Cardiac fibroblast (primary cell): ENCODE measurements around the gene PMS1.

ENCODE experiments used
- DNase-seq, 2 donors: peaks; one replicate each; pipeline versions ENCODE4 v3.0.0 to v3.0.0-alpha.2; 2010; ENCODE audit warnings: low read depth in 2 of 2
- H3K4me3 ChIP-seq, 2 donors: replicated peaks in 1 of 2; 1 replicate in 1 of 2; 2 replicates in 1 of 2; pipeline ENCODE4 v1.5.1; 2011; ENCODE audit warnings: low read depth in 2 of 2, low read length in 2 of 2, mild to moderate bottlenecking in 2 of 2, moderate library complexity in 1 of 2
- TF ChIP-seq, protein P1 (sequence below): IDR thresholded peaks from one replicate; pipeline ENCODE4 v1.5.1; 2011; ENCODE audit warnings: low read depth, mild to moderate bottlenecking, low read length, inconsistent platforms

PMS1 gene

GRCh38 chr2:189896809-189897208 is 112.6 kb downstream of the PMS1 start:
- TF ChIP-seq, protein P1, sequence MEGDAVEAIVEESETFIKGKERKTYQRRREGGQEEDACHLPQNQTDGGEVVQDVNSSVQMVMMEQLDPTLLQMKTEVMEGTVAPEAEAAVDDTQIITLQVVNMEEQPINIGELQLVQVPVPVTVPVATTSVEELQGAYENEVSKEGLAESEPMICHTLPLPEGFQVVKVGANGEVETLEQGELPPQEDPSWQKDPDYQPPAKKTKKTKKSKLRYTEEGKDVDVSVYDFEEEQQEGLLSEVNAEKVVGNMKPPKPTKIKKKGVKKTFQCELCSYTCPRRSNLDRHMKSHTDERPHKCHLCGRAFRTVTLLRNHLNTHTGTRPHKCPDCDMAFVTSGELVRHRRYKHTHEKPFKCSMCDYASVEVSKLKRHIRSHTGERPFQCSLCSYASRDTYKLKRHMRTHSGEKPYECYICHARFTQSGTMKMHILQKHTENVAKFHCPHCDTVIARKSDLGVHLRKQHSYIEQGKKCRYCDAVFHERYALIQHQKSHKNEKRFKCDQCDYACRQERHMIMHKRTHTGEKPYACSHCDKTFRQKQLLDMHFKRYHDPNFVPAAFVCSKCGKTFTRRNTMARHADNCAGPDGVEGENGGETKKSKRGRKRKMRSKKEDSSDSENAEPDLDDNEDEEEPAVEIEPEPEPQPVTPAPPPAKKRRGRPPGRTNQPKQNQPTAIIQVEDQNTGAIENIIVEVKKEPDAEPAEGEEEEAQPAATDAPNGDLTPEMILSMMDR, result no peak

DNA sequence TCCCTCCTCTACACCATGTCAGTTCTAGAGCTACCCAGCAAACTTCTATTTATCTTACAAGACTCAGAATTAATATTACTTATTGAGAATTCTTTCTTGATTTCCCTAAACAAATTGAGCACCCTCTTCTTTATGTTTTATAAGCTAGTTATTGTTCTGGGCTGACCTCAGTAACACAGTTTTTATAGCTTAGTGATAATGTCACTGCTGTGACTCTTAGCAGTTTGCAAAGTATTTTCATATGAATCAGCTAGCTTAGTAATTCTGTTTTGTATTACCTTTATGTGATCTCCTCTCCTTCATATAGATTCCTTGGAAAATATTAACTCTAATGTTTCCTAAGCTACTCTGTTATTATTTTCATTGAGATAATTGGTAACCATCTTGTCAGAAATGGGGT is 114.9 kb downstream of the PMS1 start:
- peak in 1 of 2 donors; percentile 9 for DNase-seq
- no peak overlapping the region for H3K4me3 ChIP-seq
- TF ChIP-seq, protein P1, result no peak

More at GRCh38 chr2:189896809-189897208, 112.6 kb downstream of the PMS1 start:
- H3K4me3 ChIP-seq, result no peak overlapping the region
- no peak for DNase-seq

- H3K4me3 ChIP-seq, result no peak overlapping the region
- TF ChIP-seq, protein P1, result no peak
- peak in 1 of 2 donors; percentile 3 for DNase-seq
These were observed 116.5 kb downstream of the PMS1 start for GRCh38 chr2:189900726-189901125.

GRCh38 chr2:189901664-189902063 is 117.4 kb downstream of the PMS1 start:
- H3K4me3 ChIP-seq, result no peak overlapping the region
- no peak for DNase-seq
- TF ChIP-seq, protein P1, result no peak

GRCh38 chr2:189913821-189914220 is 129.6 kb downstream of the PMS1 start:
- no peak overlapping the region for H3K4me3 ChIP-seq
- DNase-seq, result no peak
- TF ChIP-seq, protein P1, result no peak

GRCh38 chr2:189916651-189917050 is 132.4 kb downstream of the PMS1 start:
- no peak for DNase-seq
- TF ChIP-seq, protein P1, result no peak
- H3K4me3 ChIP-seq, result no peak overlapping the region
